ENCODE results near the gene IP6K2.
A peak's percentile ranks its signal among the peaks of the same experiment; 100 is the strongest.

The IP6K2 gene

DNA sequence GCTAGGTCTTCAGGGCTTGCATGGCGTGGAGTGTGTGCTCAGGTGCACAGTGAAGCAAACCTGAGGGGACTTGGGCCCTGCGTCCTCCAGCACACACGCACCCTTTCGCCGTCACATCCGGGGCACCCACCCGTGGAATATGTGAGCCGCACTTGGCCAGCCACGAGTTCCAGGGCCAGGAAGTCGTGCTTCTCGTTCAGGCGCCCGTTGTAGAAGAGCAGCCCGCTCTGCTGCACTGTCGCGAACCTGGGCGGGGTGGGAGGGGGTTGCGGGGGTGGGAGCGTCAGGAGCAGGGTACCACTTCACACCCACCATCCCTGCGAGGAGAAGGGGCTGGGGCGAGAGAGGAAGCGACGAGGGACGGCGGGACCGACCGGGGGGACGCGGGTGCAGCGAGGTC, 61.4 kb downstream of the IP6K2 start:
- Histone ChIP-seq H3K4me2 (ENCODE audit: low read length) (peak overlapping the region; percentile 75), H3K79me2 (ENCODE audit: control insufficient read depth, low read length) (no peaks in the 10 kb centered on the region), H3K27ac (ENCODE audit: low read depth, low read length) (peak overlapping the region; percentile 25), H3K9me3 (ENCODE audit: control insufficient read depth, insufficient read depth, low read length) (no peaks in the 10 kb centered on the region), H3K36me3 (ENCODE audit: control insufficient read depth, low read length) (no peaks in the 10 kb centered on the region), H3K9me2 (replicated peaks; ENCODE audit: control insufficient read depth, low read length) (no peaks in the 10 kb centered on the region), H3K27me3 (ENCODE audit: control insufficient read depth, low read length) (no peaks in the 10 kb centered on the region), H3K4me1 (ENCODE audit: control insufficient read depth, low read length) (peaks cover 31% of the 10 kb centered on the region), H3F3A (ENCODE audit: control insufficient read depth, insufficient read depth) (no peaks in the 10 kb centered on the region), H3K4me3 (ENCODE audit: low read length) (peak overlapping the region; percentile 82), H4K20me1 (ENCODE audit: control insufficient read depth, insufficient read depth, low read depth, low read length) (0 out of 2 replicates have a peak, but pooled peaks cover 3% of the 10 kb centered on the region)
- TF ChIP-seq EZH2phosphoT487 (IDR thresholded peaks at IDR 0.05; ENCODE audit: borderline replicate concordance, low read length), result no peak
- TF ChIP-seq, protein P1, sequence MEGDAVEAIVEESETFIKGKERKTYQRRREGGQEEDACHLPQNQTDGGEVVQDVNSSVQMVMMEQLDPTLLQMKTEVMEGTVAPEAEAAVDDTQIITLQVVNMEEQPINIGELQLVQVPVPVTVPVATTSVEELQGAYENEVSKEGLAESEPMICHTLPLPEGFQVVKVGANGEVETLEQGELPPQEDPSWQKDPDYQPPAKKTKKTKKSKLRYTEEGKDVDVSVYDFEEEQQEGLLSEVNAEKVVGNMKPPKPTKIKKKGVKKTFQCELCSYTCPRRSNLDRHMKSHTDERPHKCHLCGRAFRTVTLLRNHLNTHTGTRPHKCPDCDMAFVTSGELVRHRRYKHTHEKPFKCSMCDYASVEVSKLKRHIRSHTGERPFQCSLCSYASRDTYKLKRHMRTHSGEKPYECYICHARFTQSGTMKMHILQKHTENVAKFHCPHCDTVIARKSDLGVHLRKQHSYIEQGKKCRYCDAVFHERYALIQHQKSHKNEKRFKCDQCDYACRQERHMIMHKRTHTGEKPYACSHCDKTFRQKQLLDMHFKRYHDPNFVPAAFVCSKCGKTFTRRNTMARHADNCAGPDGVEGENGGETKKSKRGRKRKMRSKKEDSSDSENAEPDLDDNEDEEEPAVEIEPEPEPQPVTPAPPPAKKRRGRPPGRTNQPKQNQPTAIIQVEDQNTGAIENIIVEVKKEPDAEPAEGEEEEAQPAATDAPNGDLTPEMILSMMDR (IDR thresholded peaks at IDR 0.05; ENCODE audit: low read depth, low read length, poor library complexity, severe bottlenecking), result no peak

DNA sequence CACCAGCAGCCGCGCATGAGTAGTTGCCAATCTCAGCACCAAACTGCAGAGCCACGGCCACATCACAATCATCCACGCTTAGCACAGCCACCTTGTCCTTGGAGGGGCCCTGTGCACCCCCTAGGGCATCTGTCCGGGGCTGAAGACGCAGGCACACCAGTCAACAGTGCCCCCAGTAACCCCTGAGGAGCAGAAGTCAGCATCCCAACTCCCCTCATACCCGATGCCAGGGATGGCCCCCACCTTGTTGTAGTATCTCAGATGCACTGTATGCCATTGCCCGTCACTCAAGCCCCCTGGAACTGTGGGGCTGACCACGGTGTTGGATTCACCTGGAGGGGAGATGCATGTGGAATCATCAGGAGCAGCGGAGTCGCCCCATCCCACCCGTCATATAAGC, 62.0 kb downstream of the IP6K2 start:
- 0 out of 2 replicates have a peak, but pooled peaks cover 3% of the 10 kb centered on the region for H4K20me1 ChIP-seq (ENCODE audit: control insufficient read depth, insufficient read depth, low read depth, low read length)
- peak overlapping the region; percentile 75 for H3K4me2 ChIP-seq (ENCODE audit: low read length)
- peak overlapping the region; percentile 82 for H3K4me3 ChIP-seq (ENCODE audit: low read length)
- no peaks in the 10 kb centered on the region for H3K9me3 ChIP-seq (ENCODE audit: control insufficient read depth, insufficient read depth, low read length)
- no peaks in the 10 kb centered on the region for H3K27me3 ChIP-seq (ENCODE audit: control insufficient read depth, low read length)
- H3F3A ChIP-seq (ENCODE audit: control insufficient read depth, insufficient read depth), result no peaks in the 10 kb centered on the region
- no peaks in the 10 kb centered on the region for H3K79me2 ChIP-seq (ENCODE audit: control insufficient read depth, low read length)
- no peaks in the 10 kb centered on the region for H3K36me3 ChIP-seq (ENCODE audit: control insufficient read depth, low read length)
- no peak overlapping the region for H3K27ac ChIP-seq (ENCODE audit: low read depth, low read length)
- no peaks in the 10 kb centered on the region for H3K9me2 ChIP-seq (replicated peaks; ENCODE audit: control insufficient read depth, low read length)
- TF ChIP-seq, protein P1 (IDR thresholded peaks at IDR 0.05; ENCODE audit: low read depth, low read length, poor library complexity, severe bottlenecking), result no peak
- TF ChIP-seq EZH2phosphoT487 (IDR thresholded peaks at IDR 0.05; ENCODE audit: borderline replicate concordance, low read length), result no peak
- peaks cover 31% of the 10 kb centered on the region for H3K4me1 ChIP-seq (ENCODE audit: control insufficient read depth, low read length)

DNA sequence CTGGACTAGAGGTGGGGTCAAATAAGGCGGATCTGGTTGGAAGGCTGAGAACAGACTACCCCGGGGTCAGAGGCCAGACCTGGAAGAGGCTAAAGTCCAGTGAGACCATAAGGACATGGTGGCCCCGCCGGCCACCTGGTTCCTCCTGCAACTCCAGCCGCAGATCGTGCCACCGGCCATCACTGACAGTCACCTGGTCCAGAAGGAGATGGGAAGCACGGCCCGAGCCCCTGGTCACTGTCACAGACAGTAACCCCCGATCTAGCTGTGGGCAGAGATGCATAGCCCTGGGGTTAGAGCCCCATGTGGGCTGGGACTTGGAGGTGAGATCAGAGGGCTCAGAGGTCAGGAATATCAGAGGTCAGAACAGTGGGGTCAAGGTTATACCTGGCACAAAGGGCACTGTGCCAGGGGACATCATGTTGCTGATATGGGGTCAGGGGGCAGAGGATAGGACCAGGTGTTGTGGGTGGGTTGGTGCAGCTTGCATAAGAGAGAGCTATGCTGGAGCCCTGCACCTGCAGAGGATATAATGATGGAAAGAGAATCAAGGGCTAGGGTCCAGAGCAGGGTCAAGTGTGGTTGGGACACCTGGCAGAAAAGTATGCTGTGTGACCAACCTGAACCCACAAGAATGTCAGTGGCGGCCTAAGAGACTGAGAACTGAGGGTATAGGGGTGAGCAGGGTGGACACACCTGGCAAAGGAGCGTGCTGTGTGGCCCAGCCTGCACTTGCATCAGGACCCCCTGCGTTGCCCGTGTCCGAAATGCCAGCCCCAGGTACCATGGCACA, 63.9 kb downstream of the IP6K2 start:
- H3K4me1 ChIP-seq (ENCODE audit: control insufficient read depth, low read length), result peaks cover 31% of the 10 kb centered on the region
- no peak overlapping the region for H3K27ac ChIP-seq (ENCODE audit: low read depth, low read length)
- TF ChIP-seq, protein P1 (IDR thresholded peaks at IDR 0.05; ENCODE audit: low read depth, low read length, poor library complexity, severe bottlenecking), result no peak
- TF ChIP-seq EZH2phosphoT487 (IDR thresholded peaks at IDR 0.05; ENCODE audit: borderline replicate concordance, low read length), result no peak
- H4K20me1 ChIP-seq (ENCODE audit: control insufficient read depth, insufficient read depth, low read depth, low read length), result no peaks in the 10 kb centered on the region
- H3K27me3 ChIP-seq (ENCODE audit: control insufficient read depth, low read length), result no peaks in the 10 kb centered on the region
- H3K9me2 ChIP-seq (replicated peaks; ENCODE audit: control insufficient read depth, low read length), result no peaks in the 10 kb centered on the region
- no peaks in the 10 kb centered on the region for H3K36me3 ChIP-seq (ENCODE audit: control insufficient read depth, low read length)
- no peaks in the 10 kb centered on the region for H3F3A ChIP-seq (ENCODE audit: control insufficient read depth, insufficient read depth)
- no peak overlapping the region for H3K4me3 ChIP-seq (ENCODE audit: low read length)
- H3K4me2 ChIP-seq (ENCODE audit: low read length), result no peak overlapping the region
- H3K79me2 ChIP-seq (ENCODE audit: control insufficient read depth, low read length), result no peaks in the 10 kb centered on the region
- no peaks in the 10 kb centered on the region for H3K9me3 ChIP-seq (ENCODE audit: control insufficient read depth, insufficient read depth, low read length)
